Spinal cord (tissue), 10 donors: Measurements from ENCODE around the gene SORCS2. TPM values are rescaled to one million over a fixed set of nuclear protein-coding genes. Genes with fewer than 3 reads are reported as not detected.

Experiments used
- DNase-seq, 6 donors: peaks; one replicate each; pipeline versions ENCODE4 v3.0.0 to v3.0.0-alpha.2; 2013 to 2015; ENCODE audit warnings: low spot score in 6 of 6, low read depth in 4 of 6
- H3K27ac ChIP-seq: one replicate; pipeline ENCODE4 v1.5.1; 2013; ENCODE audit warnings: low read depth, low read length, control low read depth
- H3K27me3 ChIP-seq: one replicate; pipeline ENCODE4 v1.6.1; 2013; ENCODE audit warnings: low read length; ENCODE audit not compliant: control insufficient read depth, insufficient read depth
- H3K36me3 ChIP-seq: one replicate; pipeline ENCODE4 v1.6.1; 2013; ENCODE audit warnings: low read length; ENCODE audit not compliant: control insufficient read depth, insufficient read depth
- H3K4me1 ChIP-seq: one replicate; pipeline ENCODE4 v1.6.1; 2013; ENCODE audit warnings: low read length; ENCODE audit not compliant: control insufficient read depth, insufficient read depth
- H3K4me3 ChIP-seq: one replicate; pipeline ENCODE4 v1.5.1; 2013; ENCODE audit warnings: low read depth, low read length, control low read depth
- H3K9me3 ChIP-seq: one replicate; pipeline ENCODE4 v1.6.1; 2013; ENCODE audit warnings: low read length; ENCODE audit not compliant: control insufficient read depth, insufficient read depth
- WGBS: methylation state at CpG from one replicate; pipeline ENCODE4 v1.1.5; 2013; ENCODE audit warnings: missing lambda C conversion rate; ENCODE audit not compliant: insufficient coverage; 5-methylcytosine and 5-hydroxymethylcytosine counted together
- polyA plus RNA-seq, 2 donors: library from polyadenylated mRNA; unstranded; fragments of 120-200 nt; gene quantifications; one replicate each; pipeline ENCODE4 v1.2.1, GENCODE V29; 2013; ENCODE audit not compliant: insufficient read length in 2 of 2
- total RNA-seq, 2 donors: library from RNA; depleted of rRNA in 1 of 2; stranded (reverse); fragments of 120-200 nt in 1 of 2; fragments of >200 nt in 1 of 2; gene quantifications; one replicate each; pipeline versions ENCODE4 v1.2.3 to v1.2.4, GENCODE V29; 2013 to 2014
- donor health status: healthy.

The SORCS2 gene
- total and polyA plus RNA-seq, 4 donors: 7.3 to 24.8 (median 16.5) TPM

DNA sequence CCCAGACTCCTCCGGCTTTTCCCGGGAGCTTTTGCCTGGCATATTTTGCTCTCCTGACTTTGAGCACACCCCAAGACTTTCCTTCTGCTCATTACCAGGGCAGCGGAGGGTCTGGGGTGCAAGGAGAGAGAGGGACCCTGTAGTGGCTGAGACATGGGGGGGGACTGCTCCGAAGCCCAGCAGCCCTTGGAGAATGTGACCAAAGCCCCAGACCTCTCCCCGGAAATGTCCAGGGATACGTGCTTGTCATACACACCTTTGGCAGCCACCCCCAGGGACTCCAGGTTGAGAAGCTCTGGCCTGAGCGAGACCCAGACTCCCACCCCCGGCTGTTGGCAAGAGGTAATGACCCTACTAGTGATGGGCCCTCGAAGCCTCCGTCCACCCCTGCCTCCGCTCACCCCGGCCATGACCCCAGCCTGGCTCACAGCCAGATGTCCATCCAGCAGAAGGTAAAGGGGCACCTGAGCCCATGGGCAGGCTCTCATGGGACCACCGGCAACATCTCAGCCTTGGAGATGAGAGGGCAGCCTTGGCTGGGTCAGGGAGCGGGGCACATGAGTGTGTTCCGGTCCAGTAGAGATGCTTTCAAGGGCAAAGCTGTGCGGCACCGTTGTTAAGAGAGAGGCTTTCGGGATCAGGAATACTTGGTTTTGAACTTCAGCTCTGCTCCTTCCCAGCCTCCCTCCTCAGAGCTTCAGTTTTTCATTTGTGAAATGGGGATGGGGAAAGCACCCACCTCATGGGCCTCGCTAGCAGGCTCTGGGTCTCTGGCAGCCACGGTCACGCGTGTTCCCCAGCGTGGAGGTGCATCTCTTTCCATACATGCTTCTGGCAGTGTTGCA lies 240.4 kb downstream of the SORCS2 start:
- H3K9me3 ChIP-seq: no peaks in the 10 kb centered on the region
- H3K4me1 ChIP-seq: peaks cover 12% of the 10 kb centered on the region
- no peaks in the 10 kb centered on the region for H3K27me3 ChIP-seq
- H3K27ac ChIP-seq: no peak overlapping the region
- peaks cover 12% of the 10 kb centered on the region for H3K36me3 ChIP-seq
- WGBS: 90% methylated on average over 18 of the region's 23 CpGs
- DNase-seq: no peak
- H3K4me3 ChIP-seq: no peak overlapping the region

DNA sequence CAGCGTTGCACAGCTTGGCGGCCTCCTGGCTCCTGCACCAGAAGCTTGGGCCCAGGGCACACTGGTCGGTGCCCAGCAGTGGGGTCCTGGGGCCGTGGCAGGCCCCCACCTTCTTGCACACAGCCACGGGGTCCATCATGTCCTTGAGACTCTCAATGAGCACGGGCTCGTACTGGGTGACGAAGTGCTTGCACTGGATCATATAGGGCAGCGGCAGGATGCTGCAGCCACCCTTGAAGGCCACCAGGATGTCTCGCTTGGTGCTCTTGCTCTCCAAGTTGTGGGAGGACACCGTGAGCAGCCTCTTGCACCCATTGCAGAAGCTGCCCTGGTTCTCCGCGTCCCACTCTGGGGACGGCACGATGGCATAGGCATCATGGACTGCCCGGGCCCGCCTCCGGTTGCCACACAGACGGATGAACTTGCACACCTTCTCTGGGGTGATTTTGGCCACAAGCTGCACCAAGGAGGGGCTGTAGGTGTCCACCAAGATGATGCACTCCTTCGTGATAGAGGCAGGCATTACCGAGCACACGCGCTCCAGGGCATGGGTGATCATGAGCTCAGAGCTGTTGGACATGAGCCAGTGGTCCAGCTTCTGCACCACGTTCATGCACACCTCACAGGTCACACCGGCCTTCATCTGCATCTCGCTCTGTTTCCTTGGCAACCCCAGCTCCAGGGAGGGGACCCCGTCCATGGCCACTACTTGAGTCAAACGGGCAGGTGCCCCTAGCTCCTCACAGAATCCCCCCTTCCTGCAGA lies 241.2 kb downstream of the SORCS2 start:
- no peaks in the 10 kb centered on the region for H3K27me3 ChIP-seq
- peak in 1 of 6 donors; percentile 21 for DNase-seq
- 91% methylated on average over 27 of the region's 28 CpGs for WGBS
- H3K4me3 ChIP-seq: no peak overlapping the region
- H3K27ac ChIP-seq: no peak overlapping the region
- H3K4me1 ChIP-seq: peaks cover 9% of the 10 kb centered on the region
- no peaks in the 10 kb centered on the region for H3K9me3 ChIP-seq
- peaks cover 12% of the 10 kb centered on the region for H3K36me3 ChIP-seq

DNA sequence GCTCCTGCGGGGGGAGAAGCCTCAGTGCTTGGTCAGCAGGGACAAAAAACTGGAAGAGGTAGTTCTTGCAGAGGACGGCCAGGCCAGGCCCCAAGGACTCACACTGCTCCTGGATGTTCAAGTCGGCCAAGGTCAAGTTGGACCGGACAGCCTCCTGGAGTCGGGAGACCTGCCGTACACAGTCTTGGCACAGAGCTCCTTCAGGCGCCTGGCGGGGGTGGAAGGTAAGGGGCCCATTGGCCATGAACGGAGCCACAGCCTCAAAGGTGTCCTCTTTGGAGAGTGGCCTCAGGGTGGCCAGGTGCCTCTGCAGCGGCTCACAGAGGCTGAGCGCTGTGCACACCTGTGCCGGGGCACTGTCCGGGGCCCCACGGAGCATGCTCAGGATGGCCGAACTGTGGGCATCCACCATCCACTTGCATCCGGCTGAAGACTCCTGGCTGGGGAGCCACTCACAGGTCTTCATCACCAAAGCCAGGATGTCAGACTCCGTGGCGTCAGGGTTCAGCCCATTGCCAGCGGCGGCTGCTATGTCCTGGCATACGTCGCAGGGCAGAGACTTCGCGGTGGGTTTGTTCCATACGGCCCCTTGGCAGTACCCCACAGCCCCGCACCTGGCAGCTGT lies 241.9 kb downstream of the SORCS2 start:
- H3K36me3 ChIP-seq: peaks cover 12% of the 10 kb centered on the region
- peaks cover 3% of the 10 kb centered on the region for H3K9me3 ChIP-seq
- no peak for DNase-seq
- 90% methylated on average over 26 of the region's 26 CpGs for WGBS
- H3K27ac ChIP-seq: no peak overlapping the region
- H3K4me3 ChIP-seq: no peak overlapping the region
- H3K4me1 ChIP-seq: peaks cover 7% of the 10 kb centered on the region
- no peaks in the 10 kb centered on the region for H3K27me3 ChIP-seq

DNA sequence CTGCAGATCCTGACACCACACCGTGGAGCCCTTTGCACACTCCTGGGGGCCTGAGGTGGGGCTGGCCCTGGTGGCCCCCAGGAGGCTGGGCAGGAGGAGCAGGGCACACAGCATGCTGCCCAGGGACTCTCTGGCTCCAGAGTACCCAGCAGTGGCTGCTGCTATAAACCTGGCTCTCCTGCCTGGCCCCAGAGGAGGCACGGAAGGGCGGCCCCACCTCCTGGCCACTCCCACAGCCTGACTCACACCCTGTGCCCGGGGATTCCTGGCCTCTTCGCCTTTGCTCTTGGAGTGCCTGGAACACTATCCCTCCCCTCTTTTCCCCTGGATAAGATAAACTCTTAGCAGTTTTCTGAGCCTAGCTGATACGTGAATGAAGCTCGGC lies 242.4 kb downstream of the SORCS2 start, which contains the start of gene PSAPL1:
PSAPL1 (minus strand) TSS at position 165 of the 385 bp plus-strand sequence; CDS start at position 114, 51 bp downstream.
- H3K4me1 ChIP-seq: peaks cover 2% of the 10 kb centered on the region
- H3K27ac ChIP-seq: no peak within 1 kb of the TSS
- H3K27me3 ChIP-seq: no peaks in the 10 kb centered on the region
- H3K4me3 ChIP-seq: no peak within 1 kb of the TSS
- DNase-seq: no peak
- 51% methylated on average over 6 of the region's 7 CpGs for WGBS
- peaks cover 4% of the 10 kb centered on the region for H3K9me3 ChIP-seq
- peaks cover 12% of the 10 kb centered on the region for H3K36me3 ChIP-seq

DNA sequence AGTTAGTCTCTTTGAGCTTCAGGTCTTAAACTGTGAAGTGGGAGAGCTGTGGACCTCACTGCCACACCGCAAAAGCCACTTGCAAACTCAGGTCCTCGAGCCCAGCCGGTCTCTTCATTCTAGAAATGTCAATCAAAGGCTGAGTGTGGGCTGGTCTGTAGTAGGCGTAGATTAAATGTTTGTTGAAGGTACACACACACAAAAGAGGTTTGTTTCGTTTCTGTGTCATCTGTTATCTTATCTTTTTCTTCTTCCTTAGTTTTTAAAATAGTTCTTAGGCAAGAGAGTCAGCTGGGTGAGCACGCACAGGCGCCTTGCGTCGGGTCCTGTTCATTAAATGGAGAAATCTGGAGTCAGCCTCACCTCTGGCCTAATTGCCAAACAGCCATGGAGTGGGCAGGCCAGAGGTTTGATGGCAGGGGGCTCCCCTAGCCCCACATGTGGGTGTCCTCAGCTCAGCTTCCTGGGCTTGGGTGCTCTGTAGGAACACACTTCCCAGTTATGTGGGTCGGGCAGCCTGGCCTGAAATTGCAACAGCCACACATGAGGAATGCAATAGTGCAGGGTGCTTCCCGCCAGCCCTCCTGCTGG lies 243.2 kb downstream of the SORCS2 start:
- peaks cover 4% of the 10 kb centered on the region for H3K9me3 ChIP-seq
- no peaks in the 10 kb centered on the region for H3K27me3 ChIP-seq
- no peak for DNase-seq
- WGBS: 92% methylated on average over 7 of the region's 11 CpGs
- peaks cover 12% of the 10 kb centered on the region for H3K36me3 ChIP-seq
- H3K4me1 ChIP-seq: no peaks in the 10 kb centered on the region
- H3K27ac ChIP-seq: no peak overlapping the region
- H3K4me3 ChIP-seq: no peak overlapping the region

DNA sequence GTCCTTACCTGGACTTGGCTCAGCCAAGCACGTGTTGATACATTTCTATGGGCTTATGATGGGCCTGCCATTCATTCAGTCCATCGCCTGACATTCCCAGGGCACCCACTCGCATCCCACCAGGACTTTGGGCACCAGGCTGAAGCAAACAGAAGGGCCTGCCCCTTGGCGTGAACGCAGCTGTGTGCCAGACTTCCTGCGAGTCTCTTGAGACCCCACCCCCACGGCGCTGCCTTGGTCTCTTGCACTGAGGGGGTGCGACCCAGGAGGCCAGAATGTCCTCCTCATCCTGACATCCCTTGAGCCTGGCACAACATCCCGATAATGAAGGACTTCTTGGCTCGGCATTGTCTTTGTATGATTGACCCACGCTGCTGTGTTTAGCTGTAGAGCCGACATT lies 243.9 kb downstream of the SORCS2 start:
- no peak overlapping the region for H3K4me3 ChIP-seq
- 84% methylated on average over 12 of the region's 13 CpGs for WGBS
- no peak for DNase-seq
- peaks cover 4% of the 10 kb centered on the region for H3K9me3 ChIP-seq
- H3K4me1 ChIP-seq: no peaks in the 10 kb centered on the region
- H3K27me3 ChIP-seq: no peaks in the 10 kb centered on the region
- H3K27ac ChIP-seq: no peak overlapping the region
- H3K36me3 ChIP-seq: peaks cover 7% of the 10 kb centered on the region

DNA sequence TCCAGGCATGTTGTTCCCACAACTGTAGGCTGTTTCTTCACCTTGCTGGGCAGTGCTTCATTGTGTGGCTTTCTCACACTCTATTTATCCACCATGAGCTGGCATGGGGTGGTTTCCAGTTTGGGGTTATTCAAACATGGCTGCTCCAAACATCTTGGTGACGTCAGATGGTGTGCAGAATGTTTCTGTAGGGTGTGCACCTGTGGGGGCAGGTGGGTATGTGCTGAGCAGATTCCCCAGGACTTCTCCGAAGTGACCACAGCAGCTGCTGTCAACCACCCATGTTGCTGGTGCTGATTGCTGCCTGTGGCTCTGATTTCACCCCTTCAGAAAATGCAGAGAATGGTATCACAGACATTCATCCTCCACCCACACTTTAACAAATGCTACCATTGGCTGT lies 247.4 kb downstream of the SORCS2 start:
- H3K4me3 ChIP-seq: no peak overlapping the region
- H3K27ac ChIP-seq: no peak overlapping the region
- no peaks in the 10 kb centered on the region for H3K4me1 ChIP-seq
- no peaks in the 10 kb centered on the region for H3K27me3 ChIP-seq
- WGBS: 100% methylated on average over 2 of the region's 2 CpGs
- no peak for DNase-seq
- H3K36me3 ChIP-seq: no peaks in the 10 kb centered on the region
- H3K9me3 ChIP-seq: peaks cover 4% of the 10 kb centered on the region

DNA sequence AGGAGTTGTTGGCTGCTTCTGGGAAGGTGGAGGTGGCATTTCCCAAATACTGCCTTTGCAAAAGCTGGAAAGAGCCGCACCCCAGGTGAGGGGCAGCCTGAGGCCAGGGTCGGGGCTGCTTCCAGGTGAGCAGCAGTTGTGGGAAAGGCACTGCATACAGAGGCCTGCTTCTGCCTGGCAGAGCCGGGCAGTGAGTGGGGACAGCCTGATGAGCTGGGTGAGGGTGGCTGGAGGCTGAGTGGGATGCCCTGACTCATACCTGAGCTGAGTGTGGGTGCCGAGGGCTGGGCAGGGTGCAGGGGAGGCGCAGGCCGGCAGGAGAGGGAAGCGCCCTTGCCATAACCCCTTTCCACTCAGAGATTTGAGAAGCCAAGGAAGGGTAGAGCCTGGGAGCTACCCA lies 248.9 kb downstream of the SORCS2 start:
- WGBS: 87% methylated on average over 6 of the region's 7 CpGs
- H3K36me3 ChIP-seq: no peaks in the 10 kb centered on the region
- no peak overlapping the region for H3K4me3 ChIP-seq
- H3K27me3 ChIP-seq: no peaks in the 10 kb centered on the region
- H3K27ac ChIP-seq: no peak overlapping the region
- H3K9me3 ChIP-seq: peaks cover 4% of the 10 kb centered on the region
- no peak for DNase-seq
- H3K4me1 ChIP-seq: peaks cover 3% of the 10 kb centered on the region

DNA sequence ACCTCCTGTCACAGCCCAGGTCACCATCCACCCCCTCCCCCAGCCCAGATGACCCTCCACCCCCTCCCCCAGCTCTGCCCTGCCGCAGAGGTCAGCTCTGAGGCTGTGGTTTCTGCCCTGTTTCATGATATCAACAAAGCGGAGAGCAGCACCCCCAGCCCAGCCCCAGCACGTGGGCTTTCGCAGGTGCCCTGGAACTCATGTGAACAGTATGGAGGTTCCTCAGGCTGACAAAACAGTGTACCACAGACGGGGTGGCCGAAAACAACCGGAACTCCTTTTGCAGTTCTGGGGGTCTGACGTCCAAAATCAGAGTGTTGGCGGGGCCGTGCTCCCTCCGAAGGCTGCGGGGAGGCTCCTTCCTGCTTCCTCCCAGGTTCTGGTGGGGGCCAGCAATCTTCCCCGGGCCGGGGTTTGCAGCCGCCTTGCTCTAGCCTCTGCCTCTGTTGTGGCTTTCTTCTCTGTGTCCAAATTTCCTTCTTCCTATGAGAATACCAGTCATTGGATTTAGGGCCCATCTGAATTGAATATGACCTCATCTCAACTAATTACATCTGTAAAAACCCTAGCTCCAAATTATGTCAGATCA lies 250.3 kb downstream of the SORCS2 start:
- no peak for DNase-seq
- H3K9me3 ChIP-seq: peaks cover 4% of the 10 kb centered on the region
- WGBS: 62% methylated on average over 14 of the region's 15 CpGs
- H3K27me3 ChIP-seq: peaks cover 3% of the 10 kb centered on the region
- H3K4me1 ChIP-seq: peaks cover 3% of the 10 kb centered on the region
- no peak overlapping the region for H3K27ac ChIP-seq
- no peak overlapping the region for H3K4me3 ChIP-seq
- no peaks in the 10 kb centered on the region for H3K36me3 ChIP-seq
